Right ventricle myocardium superior (tissue), 1 donor: Measurements from ENCODE around the gene NHLRC2. TPM values are rescaled to one million over a fixed set of nuclear protein-coding genes. Genes with fewer than 3 reads are reported as not detected.
A peak's percentile ranks its signal among the peaks of the same experiment; 100 is the strongest.

Experiments used
- ATAC-seq: fragments of 200-7000 bp; cut with Tn5 transposase; one replicate; pipeline ENCODE4 v1.9.1; 2020; ENCODE audit warnings: mild to moderate bottlenecking; ENCODE audit not compliant: poor library complexity
- DNase-seq: peaks from one replicate; pipeline ENCODE4 v3.0.0-alpha.2; 2020
- intact Hi-C: fragments of 100-400 bp; cut with DNase I; formaldehyde crosslinking; loops from one replicate; pipeline ENCODE4 v1.11.2; 2022
- total RNA-seq: library from RNA; stranded (reverse); fragmentation: NEBNext Ultra II Directional; extraction: Animal tissue kit (Norgen Biotek cat#: 25700); gene quantifications from one replicate; pipeline ENCODE4 v1.2.1, GENCODE V29; 2021
- donor health status: DM: no; HTN: yes; CAD: no; lungs with severe emphysema.

Gene NHLRC2
- total RNA-seq, 1 donor from 2014 or later, result 57.5 TPM

DNA sequence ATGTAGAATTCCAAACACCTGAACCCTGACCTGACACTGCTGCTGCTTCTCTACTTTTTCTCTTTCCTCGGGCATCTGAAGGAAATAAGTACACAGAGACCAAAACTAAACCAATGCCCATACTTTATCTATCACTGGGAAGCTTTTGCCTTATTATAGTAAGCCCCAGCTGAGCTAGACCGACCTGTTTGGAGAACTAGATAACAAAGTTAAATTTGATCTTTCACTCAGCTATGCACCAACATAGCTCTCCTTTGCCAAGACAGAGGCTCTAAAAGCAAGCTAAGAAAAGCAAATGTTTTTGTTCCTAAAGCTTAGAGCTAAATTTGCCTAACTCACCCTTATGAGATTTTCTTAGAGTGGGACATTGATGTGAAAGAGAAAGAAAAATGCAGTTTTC, 39.1 kb downstream of the NHLRC2 start:
- no peak for DNase-seq
- intact Hi-C loops, result loop anchor here (5.0 kb wide), 1 partner anchor 154 kb away; no protein-coding TSS in a partner anchor
- peak; percentile 41 for ATAC-seq

GRCh38 chr10:113894581-113894980, 40.1 kb downstream of the NHLRC2 start:
- DNase-seq, result no peak
- intact Hi-C loops, result loop anchor here (5.0 kb wide), 1 partner anchor 153 kb away; no protein-coding TSS in a partner anchor
- ATAC-seq, result no peak

DNA sequence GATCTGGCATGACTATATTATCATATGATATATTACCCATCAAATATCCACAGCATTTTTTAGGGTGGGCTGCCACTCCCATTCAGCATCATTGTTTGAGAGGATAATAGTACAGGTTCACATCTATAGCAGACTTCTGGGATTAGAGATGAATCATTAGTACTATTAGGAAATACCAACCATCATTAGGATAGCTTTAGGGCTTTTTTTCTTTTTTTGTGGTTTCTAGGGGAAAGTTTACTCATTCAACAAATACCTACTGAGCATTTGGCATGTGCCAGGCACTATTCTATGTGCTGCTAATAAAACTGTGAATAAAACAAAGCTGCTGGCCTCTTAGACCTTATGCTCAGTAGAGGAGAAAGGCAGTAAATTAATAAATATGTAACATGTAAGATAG, 40.6 kb downstream of the NHLRC2 start:
- intact Hi-C loops, result no loop called here
- DNase-seq, result no peak
- ATAC-seq, result no peak

DNA sequence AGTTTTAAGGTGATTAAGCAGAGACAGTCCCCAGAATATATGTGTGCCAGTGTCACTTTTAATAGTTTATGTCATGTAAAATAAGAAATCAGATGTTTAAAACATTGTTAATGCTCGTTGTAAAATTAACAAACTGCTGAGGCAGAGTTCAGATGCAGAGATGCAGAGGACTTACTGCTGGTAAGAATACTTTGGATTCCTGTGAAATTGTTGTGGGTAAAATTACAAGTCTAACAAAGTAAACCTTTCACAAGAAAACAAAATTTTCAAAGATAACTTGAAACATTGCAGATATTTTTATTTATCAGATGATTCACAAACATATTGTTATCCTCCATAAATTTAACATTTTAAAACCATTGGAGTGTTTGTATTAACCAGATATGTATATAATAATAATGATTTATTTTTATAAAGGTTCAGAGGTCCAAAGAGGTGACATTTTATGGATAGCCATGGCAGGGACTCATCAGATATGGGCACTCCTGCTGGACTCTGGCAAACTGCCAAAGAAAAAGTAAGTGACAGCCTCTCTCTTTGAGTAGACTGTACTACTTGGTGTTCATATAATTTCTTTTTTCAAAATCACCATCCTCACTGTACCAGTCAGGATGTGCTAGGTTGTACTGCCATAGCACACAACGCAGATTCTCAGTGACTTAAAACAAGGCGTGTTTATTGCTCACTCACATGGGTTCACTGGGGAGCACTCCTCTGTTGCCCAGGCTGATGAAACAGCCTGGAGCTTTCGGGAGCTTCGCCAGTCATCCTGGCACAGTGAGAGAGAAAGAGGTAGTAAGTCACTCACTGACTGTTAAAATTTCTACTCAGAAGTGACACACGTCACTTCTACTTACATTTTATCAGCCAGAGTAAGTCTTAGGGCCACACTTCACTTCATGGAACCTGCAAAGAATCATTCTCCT, 43.5 kb downstream of the NHLRC2 start:
- intact Hi-C loops, result no loop called here
- DNase-seq, result peak; percentile 46
- peak; percentile 67 for ATAC-seq

- peak; percentile 86 for ATAC-seq
- DNase-seq, result no peak
- intact Hi-C loops, result no loop called here
Observed at GRCh38 chr10:113899952-113900598, 45.6 kb downstream of the NHLRC2 start.

GRCh38 chr10:113905756-113906155, 51.3 kb downstream of the NHLRC2 start:
- DNase-seq, result no peak
- intact Hi-C loops, result no loop called here
- peak; percentile 31 for ATAC-seq

GRCh38 chr10:113907166-113907565, 52.7 kb downstream of the NHLRC2 start:
- intact Hi-C loops, result no loop called here
- no peak for ATAC-seq
- DNase-seq, result no peak

DNA sequence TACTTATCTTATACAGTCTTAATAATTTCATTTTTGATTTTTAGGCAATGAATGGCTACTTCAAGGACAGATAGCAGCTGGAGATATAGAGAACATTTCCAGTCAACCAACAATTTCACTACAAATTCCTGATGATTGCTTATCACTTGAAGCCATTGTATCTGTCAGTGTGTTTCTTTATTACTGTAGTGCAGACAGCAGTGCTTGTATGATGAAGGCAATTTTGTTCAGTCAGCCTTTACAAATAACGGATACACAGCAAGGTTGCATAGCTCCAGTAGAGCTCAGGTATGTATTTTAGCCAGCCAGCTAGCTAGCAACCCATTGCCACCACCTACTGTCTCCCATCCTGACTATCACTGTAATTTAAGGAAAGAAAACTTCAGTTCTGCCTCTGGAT, 53.8 kb downstream of the NHLRC2 start:
- ATAC-seq, result no peak
- intact Hi-C loops, result no loop called here
- DNase-seq, result no peak

DNA sequence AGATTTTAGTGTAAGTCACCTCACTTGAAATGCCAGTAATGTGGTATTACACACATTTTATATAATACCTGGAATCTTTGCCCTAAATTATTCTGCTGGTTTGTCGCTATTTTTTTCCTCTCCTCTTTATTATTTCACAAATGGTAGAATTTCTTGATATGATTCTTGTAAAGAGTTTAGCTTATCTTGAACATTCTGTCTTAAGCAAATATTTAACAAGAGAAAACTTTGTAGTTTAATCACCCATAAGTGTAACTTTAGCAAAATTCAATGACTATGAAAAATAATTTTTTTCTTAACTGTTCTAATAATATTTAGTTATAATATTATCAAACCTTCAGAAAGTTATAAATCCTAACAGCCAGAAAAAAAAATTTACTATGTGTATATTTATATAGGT, 56.7 kb downstream of the NHLRC2 start:
- intact Hi-C loops, result no loop called here
- DNase-seq, result no peak
- ATAC-seq, result no peak

- no peak for ATAC-seq
- intact Hi-C loops, result no loop called here
- no peak for DNase-seq
Observed at GRCh38 chr10:113911839-113912238, 57.4 kb downstream of the NHLRC2 start.

DNA sequence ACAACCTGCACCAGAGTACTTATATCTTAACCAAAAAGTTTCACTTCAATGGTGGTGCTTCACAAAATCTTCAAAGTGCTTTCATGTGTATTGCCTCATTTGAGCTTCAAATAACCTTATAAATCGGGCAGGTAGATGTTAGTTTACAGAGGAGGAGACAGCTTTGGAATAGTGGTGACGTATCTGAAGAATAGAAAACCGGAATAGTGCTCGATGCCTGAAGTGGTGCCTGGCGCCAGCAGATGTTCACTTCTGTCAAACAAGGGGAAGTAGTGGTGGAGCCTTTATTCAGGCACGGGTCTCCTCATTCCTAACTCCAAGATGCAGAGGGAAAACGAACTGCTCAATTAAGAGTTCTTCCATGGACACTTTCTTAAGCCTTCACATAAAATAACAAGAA, 58.1 kb downstream of the NHLRC2 start:
- intact Hi-C loops, result no loop called here
- no peak for DNase-seq
- ATAC-seq, result no peak

DNA sequence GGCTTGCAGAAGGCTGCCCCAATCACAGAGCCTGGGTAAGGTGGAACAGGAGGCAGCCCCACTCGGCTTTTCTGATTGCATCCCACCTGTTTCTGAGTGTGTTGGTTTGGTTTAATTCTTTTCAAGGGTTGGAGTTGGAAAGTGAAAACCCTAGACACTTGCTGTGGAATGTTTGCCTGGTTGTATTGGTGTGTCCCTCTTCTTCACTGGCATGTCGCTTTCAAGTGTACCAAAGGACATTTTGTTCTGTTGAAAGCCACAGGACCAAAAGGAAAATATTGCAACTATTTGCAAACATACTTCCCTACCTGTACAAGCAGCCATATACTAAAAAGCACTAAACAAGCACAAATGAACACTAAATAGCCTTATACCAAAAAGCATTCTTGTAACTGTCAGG, 60.5 kb downstream of the NHLRC2 start:
- no peak for DNase-seq
- ATAC-seq, result peak; percentile 80
- intact Hi-C loops, result no loop called here

DNA sequence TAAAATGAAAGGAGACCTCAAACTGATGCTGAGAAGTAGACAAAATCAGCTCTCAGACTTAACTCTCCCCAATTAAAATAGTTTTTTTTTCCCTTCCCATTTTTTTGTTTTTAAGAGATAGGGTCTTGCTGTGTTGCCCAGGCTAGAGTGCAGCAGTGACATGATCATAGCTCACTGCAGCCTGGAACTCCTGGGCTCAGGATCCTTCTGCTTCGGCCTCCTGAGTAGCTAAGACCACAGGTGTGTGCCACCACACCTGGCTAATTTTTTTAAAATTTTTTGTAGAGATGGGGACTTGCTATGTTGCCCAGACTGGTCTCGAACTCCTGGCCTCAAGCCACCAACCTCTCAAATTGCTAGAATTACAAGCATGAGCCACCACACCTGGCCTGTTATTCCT, 61.1 kb downstream of the NHLRC2 start:
- ATAC-seq, result no peak
- intact Hi-C loops, result no loop called here
- no peak for DNase-seq

GRCh38 chr10:113916053-113916452, 61.6 kb downstream of the NHLRC2 start:
- ATAC-seq, result no peak
- intact Hi-C loops, result no loop called here
- DNase-seq, result no peak

DNA sequence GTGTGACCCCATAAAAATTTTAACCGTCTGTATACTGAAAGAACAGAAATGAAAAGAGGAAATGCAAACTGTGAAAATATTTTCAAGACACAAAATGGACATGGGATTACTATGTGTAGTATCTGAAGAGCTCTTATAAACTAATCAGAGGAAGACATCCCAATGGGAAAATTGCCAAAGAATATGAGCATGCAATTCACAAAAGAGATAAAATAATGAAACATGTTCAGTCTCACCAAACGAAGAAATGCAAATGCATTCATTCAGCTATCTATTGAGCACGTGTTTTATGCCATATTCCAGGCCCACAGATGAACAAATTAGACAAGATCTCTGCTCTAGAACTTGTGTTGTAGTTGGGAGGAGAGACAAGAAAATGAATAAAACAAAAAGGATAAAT, 63.2 kb downstream of the NHLRC2 start:
- intact Hi-C loops, result no loop called here
- ATAC-seq, result no peak
- no peak for DNase-seq

GRCh38 chr10:113920114-113920513, 65.7 kb downstream of the NHLRC2 start:
- no peak for DNase-seq
- intact Hi-C loops, result no loop called here
- no peak for ATAC-seq

- intact Hi-C loops, result no loop called here
- no peak for ATAC-seq
- no peak for DNase-seq
Observed at GRCh38 chr10:113920875-113921274, 66.4 kb downstream of the NHLRC2 start.

DNA sequence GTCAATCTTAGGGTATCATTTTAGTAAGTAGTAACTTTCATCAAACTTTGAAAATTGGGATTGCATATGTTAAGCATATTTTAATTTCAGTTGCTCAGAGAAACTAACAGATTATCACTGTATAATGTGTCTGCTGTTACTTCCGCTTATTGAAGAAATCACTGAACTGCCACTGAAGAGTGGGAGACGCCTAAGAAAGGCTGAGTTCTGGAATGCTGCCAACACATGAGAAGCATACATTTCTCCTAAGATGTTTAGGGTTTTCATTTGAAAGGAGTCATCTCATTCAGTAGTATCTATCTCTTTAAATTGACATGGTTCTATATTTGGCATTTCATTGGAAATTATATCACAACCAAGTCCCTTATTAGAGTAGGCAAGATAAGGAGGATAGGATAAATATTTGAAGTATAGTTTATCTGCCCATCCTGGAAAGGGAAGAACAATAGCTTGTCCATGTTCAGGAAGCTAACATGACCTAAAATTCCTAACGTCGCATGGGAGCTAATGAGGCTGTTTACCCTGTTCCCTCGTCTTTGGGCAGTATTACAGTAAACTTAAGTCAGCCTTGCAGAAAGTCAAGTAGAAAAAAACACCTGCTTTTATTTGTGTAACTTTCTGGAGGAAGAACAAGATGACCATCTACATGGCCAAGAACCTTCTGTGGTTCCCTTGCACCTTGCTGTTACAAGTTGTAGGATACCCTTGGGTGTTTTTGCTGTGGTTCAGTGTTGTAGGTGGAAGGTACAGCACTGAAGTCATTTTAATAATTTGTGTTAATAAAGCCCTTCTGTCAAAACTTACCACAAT, 67.3 kb downstream of the NHLRC2 start:
- no peak for ATAC-seq
- no peak for DNase-seq
- intact Hi-C loops, result no loop called here
